Activated T-helper 17 cell treated with anti-CD3 and anti-CD28 coated beads, Interleukin-2, amount 50 U/mL, for 72 hours (primary cell): ENCODE measurements around the gene RNF19B. TPM values are rescaled to one million over a fixed set of nuclear protein-coding genes. Genes with fewer than 3 reads are reported as not detected.

Source experiments
- ATAC-seq: fragments of 150-1000 bp; cut with Tn5 transposase; replicated peaks from 2 replicates; pipeline ENCODE4 v1.10.0; 2021; ENCODE audit warnings: mild to moderate bottlenecking, moderate library complexity
- H3K27ac Mint-ChIP-seq: one replicate; pipeline ENCODE4 v1.8.0; 2022; ENCODE audit warnings: mixed read lengths
- H3K27me3 Mint-ChIP-seq: one replicate; pipeline ENCODE4 v1.8.0; 2022; ENCODE audit warnings: mixed read lengths
- H3K36me3 Mint-ChIP-seq: one replicate; pipeline ENCODE4 v1.8.0; 2022; ENCODE audit warnings: low read depth, mild to moderate bottlenecking, mixed read lengths
- H3K4me1 Mint-ChIP-seq: one replicate; pipeline ENCODE4 v1.8.0; 2022; ENCODE audit warnings: mixed read lengths
- H3K4me3 Mint-ChIP-seq: one replicate; pipeline ENCODE4 v1.8.0; 2022; ENCODE audit warnings: mild to moderate bottlenecking, mixed read lengths
- H3K9me3 Mint-ChIP-seq: one replicate; pipeline ENCODE4 v1.8.0; 2022; ENCODE audit warnings: mixed read lengths
- total RNA-seq, 2 donors: library from RNA; stranded (reverse); gene quantifications; one replicate each; pipeline ENCODE4 v1.2.3, GENCODE V29; 2022

Gene RNF19B
- total RNA-seq, 2 donors from 2014 or later: 32.2 to 65.6 TPM

GRCh38 chr1:32966900-32967299, 2.3 kb upstream of the RNF19B start:
- H3K4me3 Mint-ChIP-seq: no peak overlapping the region
- ATAC-seq: no peak
- H3K36me3 Mint-ChIP-seq: peaks cover 21% of the 10 kb centered on the region
- H3K9me3 Mint-ChIP-seq: peaks cover 4% of the 10 kb centered on the region
- peaks cover 30% of the 10 kb centered on the region for H3K4me1 Mint-ChIP-seq
- no peak overlapping the region for H3K27ac Mint-ChIP-seq
- H3K27me3 Mint-ChIP-seq: peaks cover 6% of the 10 kb centered on the region

GRCh38 chr1:32965251-32965747, 690 bp upstream of the RNF19B start:
- ATAC-seq: no peak
- Mint-ChIP-seq H3K4me3 (peak overlapping the region; percentile 80), H3K27ac (peak overlapping the region; percentile 84), H3K9me3 (peaks cover 4% of the 10 kb centered on the region), H3K4me1 (peaks cover 31% of the 10 kb centered on the region), H3K36me3 (peaks cover 33% of the 10 kb centered on the region), H3K27me3 (no peaks in the 10 kb centered on the region)

GRCh38 chr1:32963746-32964460, 706 bp downstream of the RNF19B start:
- Mint-ChIP-seq H3K27ac (peak overlapping the region; percentile 91), H3K4me1 (peaks cover 40% of the 10 kb centered on the region), H3K9me3 (peaks cover 4% of the 10 kb centered on the region), H3K36me3 (peaks cover 41% of the 10 kb centered on the region), H3K27me3 (no peaks in the 10 kb centered on the region), H3K4me3 (peak overlapping the region; percentile 98)
- ATAC-seq: peak; percentile 25

- H3K9me3 Mint-ChIP-seq: no peaks in the 10 kb centered on the region
- peak overlapping the region; percentile 91 for H3K27ac Mint-ChIP-seq
- peak; percentile 5 for ATAC-seq
- H3K27me3 Mint-ChIP-seq: no peaks in the 10 kb centered on the region
- peaks cover 39% of the 10 kb centered on the region for H3K4me1 Mint-ChIP-seq
- peaks cover 47% of the 10 kb centered on the region for H3K36me3 Mint-ChIP-seq
- peak overlapping the region; percentile 98 for H3K4me3 Mint-ChIP-seq
Observed at GRCh38 chr1:32962248-32962896, 2.2 kb downstream of the RNF19B start.

- no peaks in the 10 kb centered on the region for H3K9me3 Mint-ChIP-seq
- ATAC-seq: no peak
- H3K27ac Mint-ChIP-seq: no peak overlapping the region
Observed at GRCh38 chr1:32960819-32961355, 3.7 kb downstream of the RNF19B start.

GRCh38 chr1:32960342-32960741, 4.3 kb downstream of the RNF19B start:
- H3K9me3 Mint-ChIP-seq: no peaks in the 10 kb centered on the region
- peaks cover 49% of the 10 kb centered on the region for H3K4me1 Mint-ChIP-seq
- ATAC-seq: no peak
- peaks cover 64% of the 10 kb centered on the region for H3K36me3 Mint-ChIP-seq
- H3K27me3 Mint-ChIP-seq: no peaks in the 10 kb centered on the region
- H3K27ac Mint-ChIP-seq: peak overlapping the region; percentile 71
- peak overlapping the region; percentile 98 for H3K4me3 Mint-ChIP-seq

More at GRCh38 chr1:32960819-32961355, 3.7 kb downstream of the RNF19B start:
- Mint-ChIP-seq H3K27me3 (no peaks in the 10 kb centered on the region), H3K4me3 (peak overlapping the region; percentile 98), H3K36me3 (peaks cover 58% of the 10 kb centered on the region), H3K4me1 (peaks cover 45% of the 10 kb centered on the region)

GRCh38 chr1:32958827-32959226, 5.8 kb downstream of the RNF19B start:
- Mint-ChIP-seq H3K36me3 (peaks cover 77% of the 10 kb centered on the region), H3K27me3 (no peaks in the 10 kb centered on the region), H3K27ac (peak overlapping the region; percentile 2), H3K4me1 (peaks cover 57% of the 10 kb centered on the region), H3K4me3 (peak overlapping the region; percentile 9), H3K9me3 (no peaks in the 10 kb centered on the region)
- ATAC-seq: no peak

GRCh38 chr1:32957017-32957416, 7.6 kb downstream of the RNF19B start:
- peaks cover 69% of the 10 kb centered on the region for H3K36me3 Mint-ChIP-seq
- ATAC-seq: no peak

GRCh38 chr1:32954168-32954567, 10.4 kb downstream of the RNF19B start:
- peak; percentile 80 for ATAC-seq
- Mint-ChIP-seq H3K4me3 (peak overlapping the region; percentile 68), H3K27me3 (no peaks in the 10 kb centered on the region), H3K36me3 (peaks cover 70% of the 10 kb centered on the region), H3K9me3 (no peaks in the 10 kb centered on the region), H3K4me1 (peaks cover 43% of the 10 kb centered on the region), H3K27ac (peak overlapping the region; percentile 93)

More at GRCh38 chr1:32957017-32957416, 7.6 kb downstream of the RNF19B start:
- H3K27ac Mint-ChIP-seq: peak overlapping the region; percentile 77
- H3K4me1 Mint-ChIP-seq: peaks cover 55% of the 10 kb centered on the region
- H3K9me3 Mint-ChIP-seq: no peaks in the 10 kb centered on the region
- H3K4me3 Mint-ChIP-seq: peak overlapping the region; percentile 8
- no peaks in the 10 kb centered on the region for H3K27me3 Mint-ChIP-seq

- H3K4me1 Mint-ChIP-seq: peaks cover 36% of the 10 kb centered on the region
- H3K9me3 Mint-ChIP-seq: no peaks in the 10 kb centered on the region
- ATAC-seq: peak; percentile 79
- peak overlapping the region; percentile 93 for H3K27ac Mint-ChIP-seq
- H3K4me3 Mint-ChIP-seq: peak overlapping the region; percentile 68
- H3K36me3 Mint-ChIP-seq: peaks cover 75% of the 10 kb centered on the region
- no peaks in the 10 kb centered on the region for H3K27me3 Mint-ChIP-seq
Observed at GRCh38 chr1:32953495-32953894, 11.1 kb downstream of the RNF19B start.

- H3K9me3 Mint-ChIP-seq: no peaks in the 10 kb centered on the region
- H3K4me1 Mint-ChIP-seq: peaks cover 19% of the 10 kb centered on the region
- no peaks in the 10 kb centered on the region for H3K27me3 Mint-ChIP-seq
- no peak for ATAC-seq
- H3K27ac Mint-ChIP-seq: no peak overlapping the region
- peaks cover 85% of the 10 kb centered on the region for H3K36me3 Mint-ChIP-seq
- no peak overlapping the region for H3K4me3 Mint-ChIP-seq
Observed at GRCh38 chr1:32949519-32949918, 15.1 kb downstream of the RNF19B start.

GRCh38 chr1:32948905-32949304, 15.7 kb downstream of the RNF19B start:
- no peaks in the 10 kb centered on the region for H3K27me3 Mint-ChIP-seq
- ATAC-seq: no peak
- no peak overlapping the region for H3K27ac Mint-ChIP-seq
- H3K36me3 Mint-ChIP-seq: peaks cover 85% of the 10 kb centered on the region
- no peaks in the 10 kb centered on the region for H3K9me3 Mint-ChIP-seq
- no peak overlapping the region for H3K4me3 Mint-ChIP-seq
- H3K4me1 Mint-ChIP-seq: peaks cover 24% of the 10 kb centered on the region

- H3K36me3 Mint-ChIP-seq: peaks cover 85% of the 10 kb centered on the region
- no peaks in the 10 kb centered on the region for H3K9me3 Mint-ChIP-seq
- no peak overlapping the region for H3K4me3 Mint-ChIP-seq
- ATAC-seq: no peak
- H3K27ac Mint-ChIP-seq: peak overlapping the region; percentile 24
- peaks cover 24% of the 10 kb centered on the region for H3K4me1 Mint-ChIP-seq
- no peaks in the 10 kb centered on the region for H3K27me3 Mint-ChIP-seq
Observed at GRCh38 chr1:32948390-32948722, 16.3 kb downstream of the RNF19B start.

GRCh38 chr1:32947669-32948389, 16.8 kb downstream of the RNF19B start:
- H3K27me3 Mint-ChIP-seq: no peaks in the 10 kb centered on the region
- peaks cover 20% of the 10 kb centered on the region for H3K4me1 Mint-ChIP-seq
- H3K4me3 Mint-ChIP-seq: no peak overlapping the region
- peak overlapping the region; percentile 24 for H3K27ac Mint-ChIP-seq
- no peak for ATAC-seq
- peaks cover 85% of the 10 kb centered on the region for H3K36me3 Mint-ChIP-seq
- no peaks in the 10 kb centered on the region for H3K9me3 Mint-ChIP-seq
